Hematopoietic multipotent progenitor cell treated with erythropoietin and hydrocortisone succinate and interleukin-3 and kit ligand, for 4 days (in vitro differentiated cells): ENCODE data around the gene FAM118B.

Source experiments
- DNase-seq: peaks from one replicate; pipeline ENCODE4 v3.0.0-alpha.2; 2015

The FAM118B gene

DNA sequence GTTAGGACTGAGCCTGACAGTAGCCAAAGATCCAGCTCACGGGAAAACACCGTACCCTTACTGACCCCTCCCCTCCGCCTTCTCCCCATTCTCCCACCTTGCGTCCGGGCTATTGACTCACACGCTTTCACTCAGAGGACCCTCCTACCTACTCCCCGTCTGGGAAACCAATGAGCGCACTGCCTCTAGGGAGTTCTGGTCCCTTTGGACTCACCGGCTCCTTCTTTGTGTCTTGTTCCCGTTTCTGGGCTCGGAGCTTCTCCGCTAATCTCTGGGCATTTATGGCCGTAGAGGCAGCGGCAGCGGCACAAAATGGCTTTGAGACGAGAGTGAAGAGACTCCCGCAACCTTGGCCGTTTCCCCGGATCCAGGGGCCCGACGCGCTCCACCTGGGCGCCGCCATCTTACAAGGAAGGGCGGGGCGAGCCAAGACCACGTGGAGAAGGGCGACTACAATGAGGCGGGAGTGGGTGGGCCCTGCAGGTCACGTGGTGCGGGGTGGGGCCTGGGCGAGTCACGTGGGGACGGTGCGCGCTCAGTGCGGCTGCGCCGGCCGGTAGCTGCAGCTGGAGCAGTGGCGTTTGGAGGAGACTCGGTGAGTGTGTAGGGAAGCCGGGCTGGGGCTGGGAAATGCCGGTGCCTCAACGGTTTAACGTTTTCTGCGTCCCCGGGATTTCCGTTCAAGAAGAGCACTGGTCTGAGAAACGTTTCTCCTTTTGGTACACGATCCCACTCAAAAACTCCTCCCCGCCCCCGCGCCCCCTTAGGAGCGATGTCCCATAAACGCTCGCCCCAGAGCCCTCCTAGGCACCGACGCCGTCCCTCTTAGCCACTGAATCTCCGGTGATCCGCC, at the start of gene FAM118B, which contains the start of gene RPUSD4:
Gene FAM118B, plus strand, starts transcription at position 547 of the 853 bp plus-strand sequence. CDS start 23,220 bp downstream, outside the sequence.
Gene RPUSD4, minus strand, starts transcription at position 415 of the 853 bp plus-strand sequence. Its CDS starts 12 bp downstream, at position 403.
- peak; percentile 99 for DNase-seq

GRCh38 chr11:126162306-126163030, 49.1 kb upstream of the FAM118B start:
- no peak for DNase-seq

- no peak for DNase-seq
Observed at GRCh38 chr11:126163074-126163700, 48.4 kb upstream of the FAM118B start.

GRCh38 chr11:126163779-126164178, 47.8 kb upstream of the FAM118B start:
- DNase-seq, result no peak

GRCh38 chr11:126164781-126165180, 46.8 kb upstream of the FAM118B start:
- no peak for DNase-seq

- no peak for DNase-seq
Observed at GRCh38 chr11:126165311-126165720, 46.3 kb upstream of the FAM118B start.

- DNase-seq, result no peak
Observed at GRCh38 chr11:126165757-126166156, 45.8 kb upstream of the FAM118B start.

DNA sequence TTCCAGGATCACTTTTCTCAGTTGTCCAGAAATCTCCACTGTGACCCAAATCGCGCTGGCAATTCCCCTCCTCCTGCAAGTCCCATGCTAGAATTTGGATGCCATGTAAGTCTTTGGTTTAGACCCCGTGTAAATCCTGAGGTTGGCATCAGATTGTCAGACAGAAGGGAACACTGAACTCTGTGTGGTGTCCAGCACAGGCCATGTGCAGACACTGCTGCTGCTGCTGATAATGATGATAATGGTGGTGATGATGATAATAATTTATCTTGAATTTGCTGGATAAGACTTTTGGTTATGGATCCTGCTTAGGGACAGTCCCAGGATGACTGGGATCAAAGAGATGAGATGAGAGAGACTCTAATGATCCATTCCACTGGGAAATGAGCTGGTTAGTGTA, 45.2 kb upstream of the FAM118B start:
- no peak for DNase-seq

GRCh38 chr11:126167488-126167887, 44.1 kb upstream of the FAM118B start:
- DNase-seq, result no peak

DNA sequence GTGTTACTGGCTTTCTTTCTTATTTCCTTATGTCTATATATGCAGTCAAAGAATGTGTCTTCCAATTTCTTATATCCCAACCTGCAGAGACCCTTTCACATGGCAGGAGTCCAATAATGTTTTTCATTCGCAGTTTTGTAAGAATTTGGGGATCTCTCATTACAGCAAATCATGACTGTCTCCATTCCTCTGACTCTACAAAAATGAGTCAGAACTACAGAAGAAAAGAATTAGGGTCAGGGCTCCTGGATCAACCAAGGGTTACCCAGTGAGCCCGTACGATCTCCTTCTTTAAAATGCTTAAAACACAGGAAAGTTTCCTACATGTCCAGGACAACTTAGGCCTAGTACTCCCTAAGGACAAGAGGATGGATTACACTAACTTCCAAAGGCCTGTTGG, 42.3 kb upstream of the FAM118B start:
- DNase-seq, result no peak

- peak; percentile 34 for DNase-seq
Observed at GRCh38 chr11:126172596-126173038, 39.0 kb upstream of the FAM118B start.

GRCh38 chr11:126173257-126173656, 38.3 kb upstream of the FAM118B start:
- no peak for DNase-seq

- DNase-seq, result no peak
Observed at GRCh38 chr11:126174816-126175215, 36.8 kb upstream of the FAM118B start.

DNA sequence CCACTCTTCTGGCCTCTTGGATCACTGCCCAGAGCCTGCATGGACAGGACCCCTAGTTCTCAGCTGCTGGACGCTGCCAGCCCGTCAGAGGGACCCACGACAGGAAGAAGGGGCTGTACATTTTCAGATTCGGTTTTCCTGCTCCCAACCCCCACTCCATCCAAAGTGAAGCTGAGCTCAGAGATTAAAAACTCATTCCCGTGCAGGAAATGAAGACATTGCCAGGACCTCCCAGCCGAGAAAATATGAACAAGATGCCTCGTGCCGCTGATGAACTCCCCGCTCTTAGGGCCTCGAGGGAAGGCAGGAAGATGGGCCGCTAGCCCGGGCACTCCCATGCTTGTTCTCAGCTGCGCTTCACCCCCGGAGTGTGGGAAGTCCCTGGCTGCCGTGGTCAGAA, 36.2 kb upstream of the FAM118B start:
- DNase-seq, result no peak

DNA sequence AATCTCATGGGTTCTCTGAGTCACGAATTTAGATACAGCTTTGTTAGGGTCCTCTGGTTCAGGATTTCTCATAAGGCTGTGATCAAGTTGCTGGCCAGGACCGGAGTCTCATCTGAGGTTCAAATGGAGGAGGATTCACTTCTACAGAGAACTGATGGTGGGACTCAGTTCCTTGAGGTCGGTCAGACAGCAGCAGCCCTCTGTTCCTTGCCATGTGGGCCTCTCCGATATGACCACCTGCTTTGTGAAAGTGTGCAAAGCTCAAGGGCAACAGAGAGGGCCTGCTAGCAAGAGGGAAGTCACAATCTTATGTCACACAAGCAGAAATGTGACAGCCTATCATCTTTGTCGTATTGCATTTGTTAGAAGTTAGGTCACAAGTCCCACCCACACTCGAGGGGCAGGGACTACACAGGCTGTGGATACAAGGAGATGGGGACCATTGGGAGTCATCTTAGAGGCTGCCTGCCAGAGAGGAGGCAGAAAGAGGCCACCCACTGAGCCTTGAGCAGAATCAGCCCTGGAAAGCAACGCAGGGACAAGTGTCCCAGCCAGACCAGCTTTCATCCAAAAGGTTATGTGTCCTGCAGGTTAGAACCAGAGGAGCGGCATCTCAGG, 34.6 kb upstream of the FAM118B start:
- no peak for DNase-seq

DNA sequence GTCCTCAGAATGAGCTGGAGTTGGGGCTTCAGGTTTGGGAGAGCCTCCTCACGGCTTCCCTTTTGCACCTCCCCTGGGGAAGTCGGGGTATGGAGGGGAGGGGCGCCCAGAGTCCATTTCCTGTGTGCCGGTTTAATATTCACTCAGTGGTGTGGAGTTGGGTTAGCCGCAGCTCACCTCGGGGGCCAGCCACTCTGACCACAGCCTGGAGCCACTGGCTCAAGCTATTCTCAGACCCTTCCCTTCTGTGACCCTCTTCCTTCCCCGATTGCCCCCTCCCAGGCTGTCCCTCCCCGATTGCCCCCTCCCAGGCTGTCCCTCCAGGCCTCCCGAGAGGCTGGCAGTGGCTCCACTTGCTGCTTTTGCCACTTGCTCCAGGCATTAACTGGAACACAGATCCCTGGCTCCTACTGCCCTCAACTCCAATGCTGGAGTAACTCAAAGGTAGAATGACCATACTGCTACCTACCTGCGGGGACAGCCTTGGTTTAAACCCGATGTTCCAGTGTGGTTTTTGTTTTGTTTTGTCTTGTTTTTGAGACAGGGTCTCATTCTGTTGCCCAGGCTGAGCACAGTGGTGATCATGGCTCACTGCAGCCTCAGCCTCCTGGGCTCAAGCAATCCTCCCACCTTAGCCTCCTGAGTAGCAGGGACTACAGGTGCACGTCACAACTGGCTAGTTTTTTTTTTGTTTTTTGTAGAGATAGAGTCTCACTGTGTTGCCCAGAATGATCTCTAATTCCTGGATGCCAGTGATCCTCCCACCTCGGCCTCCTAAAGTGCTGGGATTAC, 29.4 kb upstream of the FAM118B start:
- DNase-seq, result no peak

DNA sequence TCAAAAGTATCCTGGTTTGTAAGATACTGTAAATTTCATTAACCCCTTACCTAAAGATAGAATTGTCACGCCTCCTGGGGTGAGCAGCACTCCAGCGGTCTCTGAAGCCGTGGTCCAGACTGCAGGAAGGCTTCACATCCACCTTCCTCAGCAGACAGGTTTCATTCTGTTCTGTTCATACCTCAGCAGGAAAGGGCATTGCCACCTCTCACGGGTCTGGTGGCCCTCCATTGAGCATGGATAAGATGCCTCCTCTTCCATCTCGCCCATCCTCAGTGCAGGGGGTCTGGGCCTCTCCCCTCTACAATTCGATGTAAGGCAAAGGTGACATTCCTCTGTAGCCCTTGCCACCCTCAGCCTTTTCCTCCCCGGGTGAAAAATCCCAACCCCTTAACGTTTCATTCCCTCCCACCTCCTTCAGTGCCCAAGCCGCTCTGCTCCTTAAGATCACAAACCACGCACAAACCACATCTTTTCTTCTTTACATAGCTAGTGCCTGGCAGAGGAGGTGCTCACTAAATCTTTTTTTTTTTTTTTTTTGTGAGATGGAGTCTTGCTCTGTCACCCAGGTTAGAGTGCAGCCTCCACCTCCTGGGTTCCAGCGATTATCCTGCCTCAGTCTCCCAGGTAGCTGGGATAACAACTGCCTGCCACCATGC, 28.7 kb upstream of the FAM118B start:
- DNase-seq, result no peak

DNA sequence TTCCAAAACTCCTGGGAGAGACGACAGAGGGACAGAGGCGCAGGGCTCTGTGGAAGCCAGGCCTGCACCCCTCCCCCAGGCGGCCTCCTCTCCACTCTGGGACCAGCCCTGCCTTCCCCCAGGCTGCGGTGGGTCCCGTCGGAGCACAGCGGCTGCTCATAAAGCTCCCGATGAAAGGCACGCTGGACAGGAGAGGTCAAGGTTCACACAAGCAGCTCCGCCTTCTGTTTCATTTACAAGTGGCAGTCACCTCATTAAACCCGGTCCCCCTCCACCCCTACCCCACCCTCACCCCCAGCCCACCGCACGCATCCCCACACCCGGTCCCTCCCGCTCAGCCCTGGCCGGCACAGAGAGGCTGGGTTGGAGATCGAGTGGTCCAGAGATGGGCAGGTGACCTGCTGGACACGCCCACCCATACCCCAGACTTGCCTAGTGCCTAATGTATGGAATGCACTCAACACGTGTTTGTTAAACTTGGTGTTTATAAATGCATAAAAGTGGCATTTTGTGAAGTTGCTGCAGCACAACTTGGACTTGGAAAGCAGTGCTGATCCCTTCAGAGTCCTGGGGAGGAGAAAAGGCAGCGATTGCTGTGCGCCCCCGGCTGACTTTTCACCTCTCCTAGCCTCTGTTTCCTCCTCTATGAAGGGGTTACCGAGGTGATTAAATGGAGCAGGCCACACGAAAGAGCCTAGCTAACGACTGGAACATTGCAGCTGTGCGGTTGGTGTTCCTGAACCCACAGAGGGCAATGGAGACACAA, 26.1 kb upstream of the FAM118B start:
- DNase-seq, result no peak

DNA sequence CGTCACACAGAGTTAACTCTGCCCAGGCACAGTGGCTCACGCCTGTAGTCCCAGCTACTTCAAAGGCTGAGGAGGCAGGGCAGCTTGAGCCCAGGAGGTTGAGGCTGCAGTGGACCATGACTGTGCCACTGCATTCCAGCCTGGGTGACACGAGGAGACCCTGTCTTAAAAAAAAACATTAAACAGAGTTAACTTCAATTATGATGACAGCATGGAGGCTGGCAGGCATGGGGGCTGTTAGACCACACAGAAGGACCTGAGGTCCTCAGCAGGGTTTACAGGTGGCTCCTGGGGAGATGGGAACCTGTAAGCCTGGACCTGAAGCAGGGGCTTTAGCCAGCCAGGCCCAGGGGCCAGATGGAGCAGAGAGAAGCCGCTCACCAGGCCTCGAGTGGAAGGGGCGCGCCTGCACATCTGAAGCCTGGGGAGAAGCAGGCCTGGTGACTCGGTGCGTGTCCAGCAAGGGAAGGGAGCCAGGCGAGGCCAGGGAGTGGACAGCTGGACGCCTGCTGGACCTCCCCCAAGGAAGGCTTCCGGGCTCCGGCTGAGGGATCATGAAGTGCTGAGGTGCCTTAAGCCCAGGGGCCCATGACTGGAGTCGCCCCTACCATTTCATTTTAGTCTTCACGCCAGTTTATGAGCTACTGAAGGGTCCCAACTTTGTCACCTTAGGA, 25.4 kb upstream of the FAM118B start:
- no peak for DNase-seq
